Stimulated activated CD8-positive, alpha-beta memory T cell treated with anti-CD3 and anti-CD28 coated beads, Interleukin-12 subunit alpha, Interleukin-12 subunit beta, amount 100 ng/mL, for 4 hours (primary cell): ENCODE results near the gene R3HDM2.

ENCODE experiments used
- DNase-seq: peaks from one replicate; pipeline ENCODE4 v3.0.0-alpha.2; 2020; ENCODE audit warnings: low read depth

R3HDM2 gene

GRCh38 chr12:57240066-57240921, 190.5 kb downstream of the R3HDM2 start:
- peak; percentile 65 for DNase-seq

GRCh38 chr12:57239587-57240065, 191.2 kb downstream of the R3HDM2 start:
- DNase-seq: no peak

- peak; percentile 76 for DNase-seq
These were observed 191.8 kb downstream of the R3HDM2 start for GRCh38 chr12:57238854-57239554.

- DNase-seq: no peak
These were observed 192.7 kb downstream of the R3HDM2 start for GRCh38 chr12:57237932-57238853.

- DNase-seq: no peak
These were observed 193.3 kb downstream of the R3HDM2 start for GRCh38 chr12:57237596-57237931.

GRCh38 chr12:57236925-57237595, 193.8 kb downstream of the R3HDM2 start:
- no peak for DNase-seq

- DNase-seq: no peak
These were observed 194.5 kb downstream of the R3HDM2 start for GRCh38 chr12:57236201-57236924.

- DNase-seq: no peak
These were observed 195.1 kb downstream of the R3HDM2 start for GRCh38 chr12:57235728-57236131.

- no peak for DNase-seq
These were observed 195.7 kb downstream of the R3HDM2 start for GRCh38 chr12:57235017-57235727.

- DNase-seq: no peak
These were observed 196.2 kb downstream of the R3HDM2 start for GRCh38 chr12:57234571-57235016.

GRCh38 chr12:57234233-57234570, 196.6 kb downstream of the R3HDM2 start:
- no peak for DNase-seq

GRCh38 chr12:57233357-57234232, 197.2 kb downstream of the R3HDM2 start:
- no peak for DNase-seq

- no peak for DNase-seq
These were observed 198.6 kb downstream of the R3HDM2 start for GRCh38 chr12:57232156-57232756.

GRCh38 chr12:57231276-57232021, 199.4 kb downstream of the R3HDM2 start:
- DNase-seq: no peak

GRCh38 chr12:57230381-57231155, 200.3 kb downstream of the R3HDM2 start:
- DNase-seq: no peak

- DNase-seq: peak; percentile 82
These were observed 201.0 kb downstream of the R3HDM2 start, which contains the start of gene SHMT2 for GRCh38 chr12:57229634-57230380. TSS of gene SHMT2 (plus strand) at chr12:57229711. CDS start at chr12:57229779, 68 bp downstream.
